PC-9 (cell line): Measurements from ENCODE around the gene EHMT1.
"Not testable (repeated sequence)": the region's sequence is repeated elsewhere in the genome, so short reads cannot be mapped to it uniquely, and the experiment has no call there.

Experiments used
- CTCF ChIP-seq: fragments of 200-600 bp; sonication (generic); conservative IDR thresholded peaks from 2 replicates; pipeline ENCODE4 v1.6.1; 2017; ENCODE audit warnings: mixed run types, antibody characterized with exemption, mild to moderate bottlenecking, moderate library complexity
- EZH2 ChIP-seq: fragments of 200-600 bp; sonication (generic); IDR thresholded peaks from 2 replicates; pipeline ENCODE4 v1.8.0; 2017; ENCODE audit warnings: antibody characterized with exemption, low read depth

DNA sequence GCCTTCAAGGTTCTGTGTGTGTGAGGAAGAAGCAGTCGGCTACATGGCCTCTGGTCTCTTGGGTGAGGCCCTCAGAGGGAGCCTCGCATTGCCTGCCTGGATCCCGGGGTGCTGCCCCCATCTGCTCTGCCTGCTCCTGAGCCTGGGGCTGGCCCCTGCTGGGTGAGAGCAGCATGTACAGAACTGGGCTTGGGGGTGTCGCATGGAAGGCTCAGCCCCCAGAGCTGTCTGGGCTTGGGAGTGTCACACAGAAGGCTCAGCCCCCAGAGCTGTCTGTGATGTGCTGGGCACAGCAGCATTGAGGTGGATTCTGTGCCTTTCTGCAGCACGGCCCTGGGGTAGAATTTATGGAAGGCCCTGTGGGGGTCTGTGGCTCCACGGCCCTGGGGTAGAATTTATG, 265.2 kb downstream of the EHMT1 start:
- TF ChIP-seq CTCF, EZH2: not testable (repeated sequence)
